ENCODE results near the gene MAPK1.
"Not testable (repeated sequence)": the region's sequence is repeated elsewhere in the genome, so short reads cannot be mapped to it uniquely, and the experiment has no call there.

The MAPK1 gene

GRCh38 chr22:21855676-21856075 lies 11.8 kb downstream of the MAPK1 start:
- in situ Hi-C loops (cut with HindIII; ENCODE audit: low sequenced_read_pairs), result loop anchor here (5.0 kb wide), 1 partner anchor 43 kb away; no protein-coding TSS in a partner anchor

GRCh38 chr22:21850660-21851059 lies 16.8 kb downstream of the MAPK1 start:
- H3K4me3 ChIP-seq (ENCODE audit: low read depth, low read length), result no peak overlapping the region
- TF ChIP-seq CTCF (IDR thresholded peaks at IDR 0.05; ENCODE audit: low read depth, low read length, missing control alignments), result no peak
- DNase-seq (ENCODE audit: low read depth), result no peak
- in situ Hi-C loops (cut with HindIII; ENCODE audit: low sequenced_read_pairs), result loop anchor here (5.0 kb wide), 1 partner anchor 87 kb away; no protein-coding TSS in a partner anchor

More at GRCh38 chr22:21855676-21856075, 11.8 kb downstream of the MAPK1 start:
- no peak overlapping the region for H3K4me3 ChIP-seq (ENCODE audit: low read depth, low read length)
- no peak for TF ChIP-seq CTCF (IDR thresholded peaks at IDR 0.05; ENCODE audit: low read depth, low read length, missing control alignments)
- no peak for DNase-seq (ENCODE audit: low read depth)

- in situ Hi-C loops (cut with HindIII; ENCODE audit: low sequenced_read_pairs), result no loop called here
- no peak for DNase-seq (ENCODE audit: low read depth)
- no peak overlapping the region for H3K4me3 ChIP-seq (ENCODE audit: low read depth, low read length)
- no peak for TF ChIP-seq CTCF (IDR thresholded peaks at IDR 0.05; ENCODE audit: low read depth, low read length, missing control alignments)
Measured at GRCh38 chr22:21849489-21849888, 18.0 kb downstream of the MAPK1 start.

- DNase-seq (ENCODE audit: low read depth); H3K4me3 ChIP-seq (ENCODE audit: low read depth, low read length); in situ Hi-C loops (cut with HindIII; ENCODE audit: low sequenced_read_pairs): not testable (repeated sequence)
Measured at GRCh38 chr22:21848057-21848456, 19.4 kb downstream of the MAPK1 start.

- TF ChIP-seq CTCF (IDR thresholded peaks at IDR 0.05; ENCODE audit: low read depth, low read length, missing control alignments), result no peak
- no peak overlapping the region for H3K4me3 ChIP-seq (ENCODE audit: low read depth, low read length)
- no peak for DNase-seq (ENCODE audit: low read depth)
- in situ Hi-C loops (cut with HindIII; ENCODE audit: low sequenced_read_pairs), result no loop called here
Measured at GRCh38 chr22:21845558-21846453, 21.6 kb downstream of the MAPK1 start.

- no peak overlapping the region for H3K4me3 ChIP-seq (ENCODE audit: low read depth, low read length)
- in situ Hi-C loops (cut with HindIII; ENCODE audit: low sequenced_read_pairs), result no loop called here
- DNase-seq (ENCODE audit: low read depth), result no peak
- no peak for TF ChIP-seq CTCF (IDR thresholded peaks at IDR 0.05; ENCODE audit: low read depth, low read length, missing control alignments)
Measured at GRCh38 chr22:21842946-21843345, 24.5 kb downstream of the MAPK1 start.

GRCh38 chr22:21841422-21841821 lies 26.0 kb downstream of the MAPK1 start:
- in situ Hi-C loops (cut with HindIII; ENCODE audit: low sequenced_read_pairs), result no loop called here
- no peak for TF ChIP-seq CTCF (IDR thresholded peaks at IDR 0.05; ENCODE audit: low read depth, low read length, missing control alignments)
- H3K4me3 ChIP-seq (ENCODE audit: low read depth, low read length), result no peak overlapping the region
- no peak for DNase-seq (ENCODE audit: low read depth)

Measured in astrocyte of the cerebellum (primary cell).